Central memory CD8-positive, alpha-beta T cell (primary cell): ENCODE results near the gene ASCC3.
A peak's percentile ranks its signal among the peaks of the same experiment; 100 is the strongest.
"Not testable (repeated sequence)": the region's sequence is repeated elsewhere in the genome, so short reads cannot be mapped to it uniquely, and the experiment has no call there.

Experiments used
- ATAC-seq: fragments of 150-1000 bp; cut with Tn5 transposase; replicated peaks from 2 replicates; pipeline ENCODE4 v1.10.0; 2022; ENCODE audit warnings: mild to moderate bottlenecking, moderate FRiP score, moderate number of reproducible peaks; ENCODE audit not compliant: poor library complexity, severe bottlenecking; ENCODE audit errors: extremely low read depth
- DNase-seq, 2 donors: peaks; one replicate each; pipeline ENCODE4 v3.0.0; 2021; ENCODE audit warnings: low spot score in 2 of 2
- H3K27ac Mint-ChIP-seq: one replicate; pipeline ENCODE4 v1.8.0; 2022; ENCODE audit warnings: low read depth, mild to moderate bottlenecking, moderate library complexity, mixed read lengths
- H3K27me3 Mint-ChIP-seq: one replicate; pipeline ENCODE4 v1.8.0; 2022; ENCODE audit warnings: mixed read lengths
- H3K36me3 Mint-ChIP-seq: one replicate; pipeline ENCODE4 v1.8.0; 2022; ENCODE audit warnings: mild to moderate bottlenecking, moderate library complexity, mixed read lengths; ENCODE audit not compliant: insufficient read depth
- H3K4me1 Mint-ChIP-seq: one replicate; pipeline ENCODE4 v1.8.0; 2022; ENCODE audit warnings: mixed read lengths
- H3K4me3 Mint-ChIP-seq: one replicate; pipeline ENCODE4 v1.8.0; 2022; ENCODE audit warnings: mild to moderate bottlenecking, moderate library complexity, mixed read lengths
- H3K9me3 Mint-ChIP-seq: one replicate; pipeline ENCODE4 v1.8.0; 2022; ENCODE audit warnings: mixed read lengths

Gene ASCC3

DNA sequence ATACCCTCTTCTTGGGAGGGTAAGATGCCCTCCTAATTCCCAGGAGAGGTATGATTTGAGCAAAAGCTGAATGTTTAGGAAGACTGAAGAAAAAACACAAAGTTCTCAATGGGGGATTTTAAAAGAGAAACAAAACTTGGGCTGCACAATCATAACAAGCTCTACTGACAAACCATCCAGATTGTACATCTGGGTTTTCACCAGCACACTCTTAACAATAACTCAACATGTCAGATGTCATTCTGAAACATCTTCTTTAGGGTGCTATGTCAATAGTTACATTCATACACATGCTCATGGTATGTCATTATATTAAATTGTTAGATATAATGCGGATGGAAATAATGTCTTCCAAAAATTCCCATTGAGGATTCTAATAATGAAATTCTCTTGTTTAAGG, 95.1 kb downstream of the ASCC3 start:
- Mint-ChIP-seq H3K36me3 (no peaks in the 10 kb centered on the region), H3K27me3 (no peaks in the 10 kb centered on the region), H3K27ac (no peak overlapping the region), H3K9me3 (no peaks in the 10 kb centered on the region), H3K4me3 (no peak overlapping the region), H3K4me1 (no peaks in the 10 kb centered on the region)
- no peak for ATAC-seq
- DNase-seq: no peak

GRCh38 chr6:100780648-100781047, 100.5 kb downstream of the ASCC3 start:
- ATAC-seq (no peak), DNase-seq (no peak)
- no peaks in the 10 kb centered on the region for H3K9me3 Mint-ChIP-seq
- H3K27me3 Mint-ChIP-seq: no peaks in the 10 kb centered on the region
- peaks cover 3% of the 10 kb centered on the region for H3K36me3 Mint-ChIP-seq
- H3K27ac Mint-ChIP-seq: no peak overlapping the region
- peaks cover 8% of the 10 kb centered on the region for H3K4me1 Mint-ChIP-seq
- H3K4me3 Mint-ChIP-seq: no peak overlapping the region

- H3K4me3 Mint-ChIP-seq: no peak overlapping the region
These were observed 105.5 kb downstream of the ASCC3 start for GRCh38 chr6:100775667-100776066.

GRCh38 chr6:100774681-100775080, 106.4 kb downstream of the ASCC3 start:
- H3K4me1 Mint-ChIP-seq: peaks cover 8% of the 10 kb centered on the region
- peaks cover 3% of the 10 kb centered on the region for H3K36me3 Mint-ChIP-seq
- no peak overlapping the region for H3K27ac Mint-ChIP-seq
- DNase-seq: no peak
- H3K9me3 Mint-ChIP-seq: no peaks in the 10 kb centered on the region
- no peak for ATAC-seq
- H3K4me3 Mint-ChIP-seq: no peak overlapping the region
- no peaks in the 10 kb centered on the region for H3K27me3 Mint-ChIP-seq

More at GRCh38 chr6:100775667-100776066, 105.5 kb downstream of the ASCC3 start:
- DNase-seq (no peak), ATAC-seq (no peak)
- Mint-ChIP-seq H3K27me3 (no peaks in the 10 kb centered on the region), H3K36me3 (peaks cover 3% of the 10 kb centered on the region), H3K27ac (no peak overlapping the region), H3K9me3 (no peaks in the 10 kb centered on the region), H3K4me1 (peaks cover 8% of the 10 kb centered on the region)

DNA sequence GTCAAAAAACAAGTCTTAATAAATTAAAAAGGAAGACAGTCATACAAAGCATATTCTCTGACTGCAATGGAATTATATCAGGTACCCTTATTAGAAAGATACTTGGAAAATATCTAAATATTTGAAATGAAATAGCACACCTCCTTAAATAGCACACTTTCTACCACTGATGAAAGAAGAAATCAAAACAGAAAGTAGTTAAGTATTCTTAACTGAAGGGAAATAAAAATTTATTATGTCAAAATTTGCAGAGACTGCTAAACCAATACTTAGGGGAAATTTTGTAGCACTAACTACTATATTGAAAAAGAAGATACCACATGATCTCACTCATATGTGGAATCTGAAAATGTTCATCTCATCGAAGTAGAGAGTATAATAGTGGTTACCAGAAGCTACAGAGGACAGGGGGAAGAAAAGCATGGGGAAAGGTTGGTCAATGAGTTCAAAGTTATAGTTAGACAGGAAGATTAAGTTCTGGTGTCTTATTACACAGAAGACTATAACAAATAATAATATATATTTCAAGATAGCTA, 112.2 kb downstream of the ASCC3 start:
- DNase-seq (no peak), ATAC-seq (no peak)
- H3K9me3 Mint-ChIP-seq: no peaks in the 10 kb centered on the region
- H3K4me3 Mint-ChIP-seq: no peak overlapping the region
- H3K4me1 Mint-ChIP-seq: peaks cover 7% of the 10 kb centered on the region
- H3K36me3 Mint-ChIP-seq: peaks cover 7% of the 10 kb centered on the region
- H3K27me3 Mint-ChIP-seq: no peaks in the 10 kb centered on the region
- H3K27ac Mint-ChIP-seq: no peak overlapping the region

DNA sequence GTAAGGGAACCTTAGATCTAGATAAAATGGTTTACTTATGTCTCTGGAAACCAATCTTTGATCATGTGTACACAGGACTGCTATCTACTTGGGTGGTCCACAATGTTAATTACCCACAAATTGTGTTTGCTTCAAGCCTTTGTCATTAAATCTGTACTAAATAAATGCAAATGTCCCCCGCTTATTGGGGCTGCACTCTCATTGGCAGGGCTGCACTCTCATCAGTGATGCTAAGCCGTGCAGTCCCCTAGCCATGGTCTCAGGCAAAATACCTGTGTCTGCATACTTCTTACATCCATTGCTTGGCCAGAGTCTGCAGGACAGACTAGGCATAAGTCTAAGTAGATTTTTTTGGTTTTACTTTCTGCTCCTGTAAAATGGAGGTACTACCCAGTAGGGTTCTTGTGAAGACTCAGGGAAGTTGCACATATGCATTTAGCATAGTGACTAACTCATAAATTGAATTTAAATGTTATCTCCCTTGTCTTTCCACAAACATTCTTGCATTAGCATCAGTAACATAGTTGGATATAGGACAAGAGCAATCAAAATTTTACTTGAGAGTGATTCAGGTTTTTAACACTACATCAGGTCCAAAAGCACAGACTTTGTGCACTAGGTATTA, 117.4 kb downstream of the ASCC3 start:
- H3K9me3 Mint-ChIP-seq: no peaks in the 10 kb centered on the region
- H3K27me3 Mint-ChIP-seq: no peaks in the 10 kb centered on the region
- H3K27ac Mint-ChIP-seq: no peak overlapping the region
- DNase-seq (no peak), ATAC-seq (no peak)
- peaks cover 7% of the 10 kb centered on the region for H3K4me1 Mint-ChIP-seq
- H3K36me3 Mint-ChIP-seq: peaks cover 22% of the 10 kb centered on the region
- no peak overlapping the region for H3K4me3 Mint-ChIP-seq

- no peak overlapping the region for H3K27ac Mint-ChIP-seq
- ATAC-seq (no peak), DNase-seq (no peak)
- no peaks in the 10 kb centered on the region for H3K27me3 Mint-ChIP-seq
- H3K4me1 Mint-ChIP-seq: peaks cover 5% of the 10 kb centered on the region
- peaks cover 22% of the 10 kb centered on the region for H3K36me3 Mint-ChIP-seq
- H3K9me3 Mint-ChIP-seq: no peaks in the 10 kb centered on the region
- H3K4me3 Mint-ChIP-seq: no peak overlapping the region
These were observed 119.3 kb downstream of the ASCC3 start for GRCh38 chr6:100761841-100762240.

GRCh38 chr6:100758386-100758785, 122.7 kb downstream of the ASCC3 start:
- not testable (repeated sequence) for ATAC-seq, DNase-seq, H3K27ac Mint-ChIP-seq, H3K4me3 Mint-ChIP-seq, H3K4me1 Mint-ChIP-seq, H3K9me3 Mint-ChIP-seq, H3K27me3 Mint-ChIP-seq
- H3K36me3 Mint-ChIP-seq: peaks cover 18% of the 10 kb centered on the region

DNA sequence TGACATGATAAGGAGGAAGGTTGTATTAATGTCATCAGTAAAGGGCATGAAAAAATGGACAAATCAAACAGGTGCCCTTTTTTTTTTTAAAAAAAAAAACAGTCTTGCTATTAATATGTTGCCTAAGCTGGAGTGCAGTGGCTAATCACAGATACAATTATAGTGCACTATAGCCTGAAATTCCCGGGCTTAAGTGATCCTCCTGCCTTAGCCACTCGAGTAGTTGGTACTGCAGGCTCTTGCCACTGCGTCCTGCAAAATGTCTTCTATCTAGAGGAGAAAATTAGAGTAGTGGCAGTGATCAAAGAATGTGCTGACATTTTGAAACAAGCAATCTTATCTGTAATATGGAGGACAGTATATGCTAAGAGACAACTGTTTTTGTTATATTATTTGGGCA, 127.7 kb downstream of the ASCC3 start:
- H3K36me3 Mint-ChIP-seq: peaks cover 4% of the 10 kb centered on the region
- DNase-seq (no peak), ATAC-seq (no peak)
- no peaks in the 10 kb centered on the region for H3K4me1 Mint-ChIP-seq
- no peaks in the 10 kb centered on the region for H3K27me3 Mint-ChIP-seq
- H3K9me3 Mint-ChIP-seq: no peaks in the 10 kb centered on the region
- H3K27ac Mint-ChIP-seq: no peak overlapping the region
- no peak overlapping the region for H3K4me3 Mint-ChIP-seq

GRCh38 chr6:100751590-100751989, 129.5 kb downstream of the ASCC3 start:
- no peak overlapping the region for H3K4me3 Mint-ChIP-seq
- DNase-seq (no peak), ATAC-seq (no peak)
- H3K36me3 Mint-ChIP-seq: peaks cover 9% of the 10 kb centered on the region
- H3K4me1 Mint-ChIP-seq: no peaks in the 10 kb centered on the region
- H3K9me3 Mint-ChIP-seq: no peaks in the 10 kb centered on the region
- no peaks in the 10 kb centered on the region for H3K27me3 Mint-ChIP-seq
- no peak overlapping the region for H3K27ac Mint-ChIP-seq

GRCh38 chr6:100745419-100746041, 135.6 kb downstream of the ASCC3 start:
- no peaks in the 10 kb centered on the region for H3K27me3 Mint-ChIP-seq
- peaks cover 7% of the 10 kb centered on the region for H3K36me3 Mint-ChIP-seq
- DNase-seq (no peak), ATAC-seq (no peak)
- peaks cover 11% of the 10 kb centered on the region for H3K4me1 Mint-ChIP-seq
- H3K4me3 Mint-ChIP-seq: no peak overlapping the region
- H3K9me3 Mint-ChIP-seq: peaks cover 11% of the 10 kb centered on the region
- H3K27ac Mint-ChIP-seq: no peak overlapping the region

GRCh38 chr6:100740439-100740838, 140.7 kb downstream of the ASCC3 start:
- Mint-ChIP-seq H3K27ac (no peak overlapping the region), H3K36me3 (peaks cover 2% of the 10 kb centered on the region), H3K9me3 (peaks cover 18% of the 10 kb centered on the region), H3K4me1 (peaks cover 46% of the 10 kb centered on the region), H3K27me3 (no peaks in the 10 kb centered on the region), H3K4me3 (no peak overlapping the region)
- no peak for DNase-seq
- no peak for ATAC-seq

GRCh38 chr6:100737720-100738119, 143.4 kb downstream of the ASCC3 start:
- H3K36me3 Mint-ChIP-seq, H3K27me3 Mint-ChIP-seq, DNase-seq, H3K4me3 Mint-ChIP-seq, H3K27ac Mint-ChIP-seq: not testable (repeated sequence)
- Mint-ChIP-seq H3K4me1 (peaks cover 46% of the 10 kb centered on the region), H3K9me3 (peaks cover 18% of the 10 kb centered on the region)
- ATAC-seq: peak; percentile 58
